ENCODE measurements around the gene LONRF2.

LONRF2 gene

DNA sequence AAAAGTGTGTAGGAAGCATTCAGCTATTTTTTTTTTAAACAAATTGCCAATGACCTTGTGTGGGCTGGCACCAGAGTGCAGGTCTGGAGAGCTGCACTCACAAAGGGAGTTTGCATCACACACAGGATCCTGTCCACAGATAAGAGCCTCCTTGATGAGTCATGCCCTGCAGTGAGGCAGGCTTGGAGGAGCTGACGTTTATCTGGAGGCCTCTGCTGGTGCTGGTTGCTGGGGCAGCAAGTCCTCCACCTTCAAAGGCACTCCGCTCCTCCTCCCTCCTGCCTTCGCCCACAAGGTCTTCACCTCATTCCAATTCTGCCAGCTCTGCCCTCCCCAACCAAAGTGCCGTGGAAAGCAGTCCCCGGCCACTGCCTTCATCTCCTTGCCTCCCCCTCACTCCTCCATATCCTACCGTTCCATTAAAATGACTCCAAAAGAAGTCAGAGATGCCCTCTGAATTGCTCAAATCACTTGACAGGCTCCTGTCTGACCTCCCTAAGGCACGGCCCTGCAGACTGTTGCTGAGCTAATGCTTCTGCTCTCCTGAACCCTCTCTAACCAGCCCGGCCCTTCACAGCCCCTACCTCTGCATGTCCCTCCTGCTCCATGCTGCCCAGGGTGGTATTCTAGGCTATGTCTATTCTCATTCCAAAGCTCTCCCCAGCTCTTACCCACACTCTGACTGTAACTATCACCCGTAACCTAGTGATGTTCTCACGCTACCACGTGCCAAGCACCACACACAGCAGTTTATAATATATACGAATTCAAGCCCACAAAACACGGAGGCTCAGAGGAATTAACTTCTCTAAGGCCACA is 30.9 kb downstream of the LONRF2 start:
- Mint-ChIP-seq H3K4me1 (no peaks in the 10 kb centered on the region), H3K27ac (no peak overlapping the region), H3K27me3 (peaks cover 8% of the 10 kb centered on the region), H3K4me3 (no peak overlapping the region), H3K36me3 (no peaks in the 10 kb centered on the region), H3K9me3 (no peaks in the 10 kb centered on the region)
- no peak for DNase-seq (ENCODE audit: low spot score in 2 of 2)
- no peak for ATAC-seq (ENCODE audit: low read depth)

DNA sequence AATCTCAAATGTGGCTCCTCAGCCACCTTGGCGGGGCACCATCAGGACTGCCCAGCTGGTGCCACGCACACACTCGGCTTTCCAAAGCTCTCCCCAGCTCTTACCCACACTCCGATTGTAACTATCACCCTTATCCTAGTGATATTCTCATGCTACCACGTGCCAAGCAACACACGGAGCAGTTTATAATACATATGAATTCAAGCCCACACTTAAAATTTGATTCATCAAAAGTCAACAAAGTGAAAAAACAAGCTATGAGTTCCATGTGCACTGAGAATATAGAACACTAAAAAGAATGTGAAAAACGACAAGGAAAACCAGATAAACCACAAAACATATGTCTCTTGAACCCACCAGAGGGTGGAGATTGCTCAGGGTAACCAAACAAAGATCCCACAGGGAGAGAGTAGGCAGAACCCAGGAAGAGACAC is 31.6 kb downstream of the LONRF2 start:
- no peak for ATAC-seq (ENCODE audit: low read depth)
- Mint-ChIP-seq H3K36me3 (no peaks in the 10 kb centered on the region), H3K9me3 (no peaks in the 10 kb centered on the region), H3K4me3 (no peak overlapping the region), H3K4me1 (no peaks in the 10 kb centered on the region), H3K27me3 (peaks cover 8% of the 10 kb centered on the region), H3K27ac (no peak overlapping the region)
- no peak for DNase-seq (ENCODE audit: low spot score in 2 of 2)

DNA sequence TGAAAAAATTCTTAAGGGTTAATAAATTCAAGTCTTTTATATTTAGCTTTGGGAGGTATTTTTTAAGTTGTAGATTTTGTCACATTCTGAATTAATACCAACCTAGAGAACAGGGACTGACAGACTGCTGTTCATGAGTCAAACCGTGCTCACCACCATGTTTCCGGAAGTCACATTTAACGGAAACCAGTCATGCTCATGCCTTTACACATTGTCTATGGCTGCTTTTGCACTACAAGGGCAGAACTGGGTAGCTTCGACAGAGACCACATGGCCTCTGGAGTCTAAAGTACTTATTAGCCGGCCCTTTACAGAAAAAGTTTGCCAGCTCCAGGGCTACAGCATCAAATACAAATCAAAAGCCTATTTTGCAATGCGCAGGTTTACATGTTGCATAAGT is 33.3 kb downstream of the LONRF2 start:
- Mint-ChIP-seq H3K4me1 (no peaks in the 10 kb centered on the region), H3K4me3 (no peak overlapping the region), H3K27ac (no peak overlapping the region), H3K9me3 (no peaks in the 10 kb centered on the region), H3K36me3 (no peaks in the 10 kb centered on the region), H3K27me3 (peaks cover 4% of the 10 kb centered on the region)
- DNase-seq (ENCODE audit: low spot score in 2 of 2) (no peak), ATAC-seq (ENCODE audit: low read depth) (no peak)

DNA sequence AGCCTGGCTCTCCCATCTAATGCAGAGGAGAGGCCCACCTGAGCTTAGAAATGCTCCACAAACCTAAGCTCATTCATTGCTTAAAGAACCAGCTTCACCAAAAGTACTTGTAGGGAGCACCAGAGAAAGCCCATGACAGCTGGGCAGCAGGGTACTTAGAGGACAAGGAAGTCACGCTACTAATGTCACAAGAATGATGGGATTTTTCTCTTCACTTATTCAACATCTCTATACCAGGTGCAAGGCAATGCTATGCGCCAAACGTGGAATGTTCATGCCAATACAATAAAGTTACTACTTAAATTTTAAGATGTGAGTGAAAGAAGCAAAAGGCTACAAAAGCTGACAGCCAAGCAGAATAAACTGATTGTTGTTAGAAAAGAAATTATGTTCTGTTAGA is 36.0 kb downstream of the LONRF2 start:
- H3K4me3 Mint-ChIP-seq: no peak overlapping the region
- H3K4me1 Mint-ChIP-seq: no peaks in the 10 kb centered on the region
- H3K36me3 Mint-ChIP-seq: no peaks in the 10 kb centered on the region
- peaks cover 7% of the 10 kb centered on the region for H3K27me3 Mint-ChIP-seq
- DNase-seq (ENCODE audit: low spot score in 2 of 2): no peak
- ATAC-seq (ENCODE audit: low read depth): no peak
- no peak overlapping the region for H3K27ac Mint-ChIP-seq
- H3K9me3 Mint-ChIP-seq: no peaks in the 10 kb centered on the region

DNA sequence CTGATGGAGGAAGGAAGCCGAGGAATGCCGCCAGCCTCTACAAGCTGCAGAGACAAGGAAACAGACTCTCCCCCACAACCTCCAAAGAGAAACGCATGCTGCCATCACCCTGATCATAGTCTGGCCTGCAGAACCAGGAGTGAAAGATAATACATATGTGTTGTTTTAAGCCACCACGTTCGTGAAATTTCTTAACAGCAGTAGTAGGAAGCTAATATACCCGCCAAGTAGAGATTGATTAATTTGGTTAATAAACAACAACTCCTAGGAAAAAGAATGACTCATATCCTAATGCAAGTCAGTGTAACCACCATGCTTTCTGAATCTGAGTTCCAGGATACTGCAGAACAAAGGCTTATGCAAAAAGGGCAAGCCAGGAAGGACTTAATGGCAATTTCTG is 36.6 kb downstream of the LONRF2 start:
- no peak overlapping the region for H3K27ac Mint-ChIP-seq
- no peak for DNase-seq (ENCODE audit: low spot score in 2 of 2)
- H3K9me3 Mint-ChIP-seq: no peaks in the 10 kb centered on the region
- peaks cover 8% of the 10 kb centered on the region for H3K27me3 Mint-ChIP-seq
- no peaks in the 10 kb centered on the region for H3K4me1 Mint-ChIP-seq
- H3K4me3 Mint-ChIP-seq: no peak overlapping the region
- ATAC-seq (ENCODE audit: low read depth): no peak
- no peaks in the 10 kb centered on the region for H3K36me3 Mint-ChIP-seq

DNA sequence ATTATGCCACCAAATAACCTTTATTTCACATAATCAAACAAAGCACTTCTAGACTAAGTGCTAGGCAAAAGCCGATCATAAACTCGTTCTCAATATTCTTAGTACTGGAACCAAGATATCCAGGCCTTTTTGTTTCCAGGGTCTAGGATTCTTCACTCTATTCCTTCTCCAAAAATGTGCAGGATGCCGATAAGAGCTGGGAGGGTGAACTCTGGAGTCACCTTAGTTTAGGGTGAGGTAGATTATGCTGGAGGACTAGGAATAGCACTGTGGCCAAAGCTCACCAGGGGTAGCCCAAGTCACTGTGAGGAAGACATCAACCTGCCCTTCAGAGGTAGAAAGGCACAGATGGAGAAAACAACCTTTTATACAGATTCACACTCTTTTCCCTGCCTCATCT is 37.3 kb downstream of the LONRF2 start:
- DNase-seq (ENCODE audit: low spot score in 2 of 2): no peak
- no peak overlapping the region for H3K4me3 Mint-ChIP-seq
- no peak overlapping the region for H3K27ac Mint-ChIP-seq
- peaks cover 11% of the 10 kb centered on the region for H3K27me3 Mint-ChIP-seq
- H3K36me3 Mint-ChIP-seq: no peaks in the 10 kb centered on the region
- no peaks in the 10 kb centered on the region for H3K9me3 Mint-ChIP-seq
- ATAC-seq (ENCODE audit: low read depth): no peak
- H3K4me1 Mint-ChIP-seq: no peaks in the 10 kb centered on the region

DNA sequence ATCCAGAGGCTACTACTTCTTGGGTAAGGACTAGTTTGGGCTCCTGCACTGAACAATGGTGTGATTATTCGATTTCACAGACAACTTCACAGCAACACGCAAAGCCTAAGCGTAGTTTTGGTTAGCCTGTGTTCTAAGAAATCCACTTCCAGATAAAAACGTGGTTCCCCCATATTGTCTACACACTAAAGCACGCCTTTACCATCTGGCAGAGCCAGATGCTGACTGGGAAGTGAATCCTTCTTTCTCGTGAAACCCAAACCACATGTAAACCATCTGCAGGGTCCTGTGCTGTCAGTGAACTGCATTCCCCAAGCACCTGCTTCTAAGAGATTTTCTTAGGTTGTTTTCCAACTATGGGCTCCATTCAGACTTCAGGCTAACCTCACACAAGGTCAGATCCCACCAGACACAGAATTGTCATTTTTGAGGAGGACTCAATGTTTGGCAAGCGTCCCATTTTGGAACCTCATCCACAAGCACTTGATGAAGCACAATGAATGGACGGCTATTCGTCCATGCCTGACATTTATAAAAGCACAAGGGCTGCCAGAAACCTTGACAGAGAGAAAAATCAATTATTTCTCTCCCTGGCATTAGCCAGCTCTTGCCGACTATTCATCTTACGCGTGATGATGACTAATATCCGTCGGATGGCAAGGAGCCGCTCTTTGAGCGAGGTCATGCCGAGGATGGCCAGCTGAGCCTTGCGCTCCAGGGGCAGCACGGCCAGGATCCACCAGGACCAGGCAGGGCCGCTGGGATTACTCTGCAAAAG is 38.4 kb downstream of the LONRF2 start:
- Mint-ChIP-seq H3K4me3 (no peak overlapping the region), H3K4me1 (peaks cover 5% of the 10 kb centered on the region), H3K9me3 (no peaks in the 10 kb centered on the region), H3K36me3 (no peaks in the 10 kb centered on the region), H3K27ac (no peak overlapping the region), H3K27me3 (peaks cover 18% of the 10 kb centered on the region)
- DNase-seq (ENCODE audit: low spot score in 2 of 2) (no peak), ATAC-seq (ENCODE audit: low read depth) (no peak)

DNA sequence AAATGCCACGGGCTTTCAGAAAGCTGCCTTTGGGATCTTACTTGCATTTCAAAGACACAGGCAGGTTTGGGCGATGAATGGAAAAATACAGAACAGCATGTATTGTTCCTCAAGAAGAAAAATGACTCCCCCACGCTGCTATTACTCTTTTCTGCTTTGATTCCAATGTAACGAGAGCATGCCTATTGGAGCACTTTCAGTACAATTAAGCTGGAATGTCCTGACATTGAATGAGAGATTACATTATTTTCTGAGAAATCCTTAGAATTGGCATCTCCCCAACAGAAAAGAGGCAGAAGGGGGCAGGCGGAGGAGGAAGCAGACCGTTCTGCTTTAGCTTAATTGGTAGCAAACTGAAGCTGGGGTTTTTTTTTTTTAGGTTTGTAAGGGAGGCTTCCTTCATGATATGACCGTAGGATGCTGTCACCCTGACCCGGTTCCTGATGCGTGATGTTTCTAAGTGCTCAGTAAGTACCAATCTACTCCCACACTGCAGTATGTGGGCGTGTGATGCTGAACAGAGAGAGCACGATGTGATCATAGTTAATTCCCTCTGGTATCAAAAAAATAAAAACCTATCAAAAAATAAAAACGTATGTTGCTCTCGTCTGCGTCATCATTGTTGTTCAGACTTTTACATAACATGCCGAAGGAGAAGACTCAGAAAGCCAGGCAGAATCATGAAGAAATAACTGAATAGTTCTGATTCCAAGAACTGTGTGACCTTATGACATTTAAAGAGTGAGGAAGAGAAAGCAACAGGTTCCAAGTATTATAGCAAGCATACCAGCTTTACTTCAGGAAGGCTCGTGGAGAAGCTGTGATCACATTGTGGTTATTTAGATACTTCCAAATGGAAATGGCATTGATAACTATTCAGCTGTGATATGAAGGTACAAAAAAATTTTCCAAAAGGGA is 40.5 kb downstream of the LONRF2 start:
- H3K27me3 Mint-ChIP-seq: peaks cover 22% of the 10 kb centered on the region
- DNase-seq (ENCODE audit: low spot score in 2 of 2) (no peak), ATAC-seq (ENCODE audit: low read depth) (no peak)
- H3K36me3 Mint-ChIP-seq: no peaks in the 10 kb centered on the region
- H3K27ac Mint-ChIP-seq: no peak overlapping the region
- H3K9me3 Mint-ChIP-seq: no peaks in the 10 kb centered on the region
- peaks cover 6% of the 10 kb centered on the region for H3K4me1 Mint-ChIP-seq
- no peak overlapping the region for H3K4me3 Mint-ChIP-seq

DNA sequence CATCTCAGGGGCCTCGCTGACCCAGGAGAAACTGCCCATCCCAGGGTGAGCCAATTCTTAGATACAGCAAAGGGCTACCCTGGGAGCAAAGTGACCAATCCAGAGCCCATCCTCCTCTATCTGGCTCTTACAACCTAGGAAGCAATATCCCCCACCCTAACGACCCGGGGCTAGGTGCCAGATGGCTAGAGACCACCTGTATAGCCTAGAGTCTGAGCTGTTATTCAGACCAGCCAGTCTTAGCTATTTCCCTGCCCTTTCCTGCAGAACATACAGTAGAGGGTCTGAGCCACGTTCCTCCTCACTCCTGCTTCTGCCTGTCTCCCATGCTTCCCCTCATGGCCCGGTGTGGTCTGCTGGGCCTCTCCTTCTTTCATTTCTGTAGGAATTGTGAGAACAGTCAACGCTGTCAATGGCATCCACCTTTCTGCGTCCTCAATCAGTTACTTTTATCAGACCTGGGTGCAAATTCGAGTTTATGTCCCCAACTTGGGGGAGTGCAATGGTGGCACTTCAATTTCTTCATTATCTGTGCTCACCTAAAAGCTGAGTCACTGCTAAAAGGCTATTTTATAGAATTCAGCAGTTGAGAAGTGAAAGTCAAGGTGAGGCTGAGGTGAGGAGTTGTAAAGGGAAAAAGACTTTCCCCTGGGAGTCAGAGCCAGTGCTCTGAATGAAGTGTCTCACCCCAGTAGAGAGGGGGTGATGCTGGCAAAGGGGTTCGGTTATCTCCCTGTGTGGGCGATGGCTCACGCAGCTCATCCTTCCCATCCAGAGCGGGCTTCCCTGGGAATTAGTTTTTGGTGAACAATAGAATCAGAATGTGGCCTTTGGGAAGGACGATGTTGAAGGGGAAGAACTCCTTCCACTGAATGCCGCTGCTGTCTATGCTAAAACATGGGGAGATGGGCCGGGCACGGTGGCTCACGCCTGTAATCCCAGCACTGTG is 42.4 kb downstream of the LONRF2 start:
- Mint-ChIP-seq H3K27me3 (peaks cover 22% of the 10 kb centered on the region), H3K27ac (no peak overlapping the region), H3K4me1 (peaks cover 6% of the 10 kb centered on the region), H3K36me3 (no peaks in the 10 kb centered on the region), H3K9me3 (no peaks in the 10 kb centered on the region), H3K4me3 (no peak overlapping the region)
- ATAC-seq (ENCODE audit: low read depth) (no peak), DNase-seq (ENCODE audit: low spot score in 2 of 2) (no peak)

DNA sequence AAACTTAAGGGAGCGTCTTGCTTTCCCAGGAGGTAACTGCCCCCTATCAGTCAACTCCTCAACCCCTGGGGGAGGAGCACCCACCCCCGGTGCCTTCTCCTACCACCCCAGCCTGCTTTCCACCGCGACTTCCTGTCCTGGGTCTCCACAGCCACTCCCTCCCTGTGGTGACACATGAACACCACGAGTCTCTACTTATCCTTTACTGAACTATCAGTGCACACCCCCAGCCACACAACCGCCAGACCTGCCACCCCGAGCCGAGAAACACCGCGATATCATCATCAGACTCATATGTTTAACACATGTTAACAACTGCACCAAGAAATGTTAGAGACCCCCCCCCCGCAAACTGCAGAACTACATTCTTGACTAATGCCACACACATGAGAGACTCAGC is 43.3 kb downstream of the LONRF2 start:
- no peak for ATAC-seq (ENCODE audit: low read depth)
- Mint-ChIP-seq H3K27me3 (peaks cover 22% of the 10 kb centered on the region), H3K36me3 (no peaks in the 10 kb centered on the region), H3K9me3 (no peaks in the 10 kb centered on the region), H3K4me1 (peaks cover 10% of the 10 kb centered on the region), H3K4me3 (no peak overlapping the region), H3K27ac (no peak overlapping the region)
- no peak for DNase-seq (ENCODE audit: low spot score in 2 of 2)

DNA sequence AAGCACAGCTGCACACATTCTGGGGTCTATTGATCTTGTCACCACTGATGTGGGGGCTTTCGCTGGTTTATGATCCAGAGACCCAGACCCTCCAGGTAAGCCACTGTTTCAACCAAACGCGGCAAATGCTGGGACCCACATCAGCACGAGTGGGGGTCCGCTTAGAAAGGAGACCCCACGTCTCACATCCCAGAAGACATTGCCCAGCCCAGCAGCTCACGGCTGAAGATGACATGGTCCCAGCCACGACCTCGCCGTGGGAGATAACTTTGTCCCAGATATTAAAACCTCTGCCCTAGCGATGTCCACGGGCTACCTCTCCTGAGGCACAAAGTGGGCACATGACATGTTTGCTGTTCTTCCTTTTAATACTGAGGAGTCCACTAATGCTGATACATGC is 43.8 kb downstream of the LONRF2 start:
- peaks cover 14% of the 10 kb centered on the region for H3K4me1 Mint-ChIP-seq

DNA sequence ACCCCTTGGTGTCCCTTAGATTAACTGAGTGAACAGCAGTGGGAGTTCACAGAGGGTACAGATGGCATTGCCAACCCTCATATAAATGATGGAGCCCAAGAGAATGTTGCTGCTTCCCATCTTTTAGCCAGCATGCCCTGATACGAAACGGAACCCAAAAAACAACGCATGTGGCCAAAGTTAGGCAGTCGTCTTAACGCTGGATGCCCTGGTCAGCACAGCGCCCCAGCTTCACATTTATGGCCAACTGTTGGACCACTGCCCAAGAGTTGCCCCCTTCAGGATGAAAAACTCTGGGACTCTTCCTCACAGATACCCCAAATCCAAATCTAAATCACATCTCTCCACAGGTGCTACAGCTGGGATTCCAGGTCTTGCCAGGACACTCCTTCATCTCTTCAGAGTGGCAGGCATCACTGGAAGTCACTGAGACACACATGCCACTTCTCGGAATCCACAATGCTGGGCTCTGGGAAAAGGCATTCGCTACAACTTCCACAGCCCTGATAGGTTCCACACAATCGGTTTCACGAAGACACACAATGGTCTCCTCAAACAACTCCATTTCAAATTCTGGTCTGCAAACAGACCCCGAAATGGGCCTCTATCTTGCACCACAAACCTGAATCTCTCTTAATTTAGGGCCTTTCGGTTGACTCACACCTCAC is 44.6 kb downstream of the LONRF2 start:
- Mint-ChIP-seq H3K27me3 (peaks cover 22% of the 10 kb centered on the region), H3K4me1 (peaks cover 14% of the 10 kb centered on the region), H3K4me3 (no peak overlapping the region), H3K36me3 (no peaks in the 10 kb centered on the region), H3K9me3 (no peaks in the 10 kb centered on the region), H3K27ac (no peak overlapping the region)
- no peak for DNase-seq (ENCODE audit: low spot score in 2 of 2)
- no peak for ATAC-seq (ENCODE audit: low read depth)

More for the DNA sequence above, 43.8 kb downstream of the LONRF2 start:
- no peak for DNase-seq (ENCODE audit: low spot score in 2 of 2)
- H3K27me3 Mint-ChIP-seq: peaks cover 22% of the 10 kb centered on the region
- no peak for ATAC-seq (ENCODE audit: low read depth)
- no peak overlapping the region for H3K4me3 Mint-ChIP-seq
- no peaks in the 10 kb centered on the region for H3K9me3 Mint-ChIP-seq
- no peak overlapping the region for H3K27ac Mint-ChIP-seq
- no peaks in the 10 kb centered on the region for H3K36me3 Mint-ChIP-seq

DNA sequence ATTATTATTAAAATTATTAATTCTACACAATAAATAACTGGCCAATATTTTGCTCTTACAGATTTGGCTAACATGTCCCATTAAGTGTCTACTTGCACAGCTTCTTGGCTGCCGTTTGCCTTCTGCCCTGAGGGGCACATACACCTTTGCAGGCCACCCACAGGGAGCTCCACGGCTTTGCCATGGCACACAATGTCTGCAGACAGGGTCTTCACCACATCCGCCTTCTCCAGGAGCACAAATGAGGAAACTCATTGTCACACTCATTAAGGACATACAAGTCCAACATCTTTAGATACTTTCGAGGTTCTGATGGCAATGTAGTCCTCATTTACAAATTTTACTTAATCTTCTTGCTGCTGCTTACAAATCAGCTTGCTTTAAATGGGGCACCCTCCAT is 45.6 kb downstream of the LONRF2 start:
- ATAC-seq (ENCODE audit: low read depth) (no peak), DNase-seq (ENCODE audit: low spot score in 2 of 2) (no peak)
- Mint-ChIP-seq H3K36me3 (no peaks in the 10 kb centered on the region), H3K4me3 (no peak overlapping the region), H3K9me3 (no peaks in the 10 kb centered on the region), H3K4me1 (peaks cover 14% of the 10 kb centered on the region), H3K27ac (no peak overlapping the region), H3K27me3 (peaks cover 19% of the 10 kb centered on the region)

Measured in memory B cell (primary cell).